MM.1S (cell line): ENCODE data around the gene PTPRN2.
A peak's percentile ranks its signal among the peaks of the same experiment; 100 is the strongest.

Experiments used
- DNase-seq: peaks from one replicate; pipeline ENCODE4 v3.0.0-alpha.2; 2015
- H2AFZ ChIP-seq: fragments of 300-600 bp; sonication (generic); 2 replicates; pipeline ENCODE4 v1.6.0; 2016; ENCODE audit warnings: antibody characterized with exemption, low read length
- H3F3A ChIP-seq: fragments of 300-600 bp; sonication (generic); 2 replicates; pipeline ENCODE4 v1.6.1; 2016; ENCODE audit warnings: mild to moderate bottlenecking, antibody characterized with exemption, low read length, moderate library complexity, mixed read lengths; ENCODE audit not compliant: insufficient read depth
- H3K27ac ChIP-seq: fragments of 300-600 bp; sonication (generic); 2 replicates; pipeline ENCODE4 v1.5.1; 2016; ENCODE audit warnings: mild to moderate bottlenecking, low read length
- H3K27me3 ChIP-seq: fragments of 300-600 bp; sonication (generic); replicated peaks from 2 replicates; pipeline ENCODE4 v1.6.0; 2016; ENCODE audit warnings: low read length; ENCODE audit not compliant: insufficient read depth
- H3K36me3 ChIP-seq: fragments of 300-600 bp; sonication (generic); replicated peaks from 2 replicates; pipeline ENCODE4 v1.6.1; 2016; ENCODE audit warnings: mild to moderate bottlenecking, low read length, mixed read lengths; ENCODE audit not compliant: insufficient read depth
- H3K4me1 ChIP-seq: fragments of 300-600 bp; sonication (generic); 2 replicates; pipeline ENCODE4 v1.6.1; 2016; ENCODE audit warnings: low read length, mixed read lengths
- H3K4me2 ChIP-seq: fragments of 300-600 bp; sonication (generic); 2 replicates; pipeline ENCODE4 v1.6.0; 2016; ENCODE audit warnings: low read depth, low read length
- H3K4me3 ChIP-seq: fragments of 300-600 bp; sonication (generic); 2 replicates; pipeline ENCODE4 v1.5.1; 2016; ENCODE audit warnings: low read length, mixed read lengths
- H3K79me2 ChIP-seq: fragments of 300-600 bp; sonication (generic); 2 replicates; pipeline ENCODE4 v1.6.1; 2016; ENCODE audit warnings: mixed run types, low read length, mixed read lengths
- H3K9ac ChIP-seq: fragments of 300-600 bp; sonication (generic); 2 replicates; pipeline ENCODE4 v1.6.1; 2016; ENCODE audit warnings: low read length, mixed read lengths
- H3K9me2 ChIP-seq: fragments of 300-600 bp; sonication (generic); replicated peaks from 2 replicates; pipeline ENCODE4 v1.6.1; 2016; ENCODE audit warnings: mild to moderate bottlenecking, low read length, mixed read lengths; ENCODE audit not compliant: insufficient read depth
- H3K9me3 ChIP-seq: fragments of 300-600 bp; sonication (generic); replicated peaks from 2 replicates; pipeline ENCODE4 v1.6.1; 2016; ENCODE audit warnings: mild to moderate bottlenecking, low read length, mixed read lengths; ENCODE audit not compliant: insufficient read depth
- H4K20me1 ChIP-seq: fragments of 300-600 bp; sonication (generic); 2 replicates; pipeline ENCODE4 v1.6.1; 2016; ENCODE audit warnings: mild to moderate bottlenecking, low read length, moderate library complexity, mixed read lengths; ENCODE audit not compliant: insufficient read depth
- EZH2 ChIP-seq: fragments of 300-600 bp; sonication (generic); optimal IDR thresholded peaks from 2 replicates; pipeline ENCODE3; 2017; ENCODE audit warnings: low read depth, mild to moderate bottlenecking, antibody characterized with exemption, low read length, mixed read lengths
- EZH2phosphoT487 ChIP-seq: fragments of 300-600 bp; sonication (generic); IDR thresholded peaks from 2 replicates; pipeline ENCODE4 v1.6.1; 2018; ENCODE audit warnings: antibody characterized with exemption, low read length
- TF ChIP-seq, protein P1 (sequence below): fragments of 300-600 bp; sonication (generic); IDR thresholded peaks from 2 replicates; pipeline ENCODE4 v1.5.1; 2016; ENCODE audit warnings: antibody characterized with exemption, low read length, mixed read lengths

PTPRN2 gene

DNA sequence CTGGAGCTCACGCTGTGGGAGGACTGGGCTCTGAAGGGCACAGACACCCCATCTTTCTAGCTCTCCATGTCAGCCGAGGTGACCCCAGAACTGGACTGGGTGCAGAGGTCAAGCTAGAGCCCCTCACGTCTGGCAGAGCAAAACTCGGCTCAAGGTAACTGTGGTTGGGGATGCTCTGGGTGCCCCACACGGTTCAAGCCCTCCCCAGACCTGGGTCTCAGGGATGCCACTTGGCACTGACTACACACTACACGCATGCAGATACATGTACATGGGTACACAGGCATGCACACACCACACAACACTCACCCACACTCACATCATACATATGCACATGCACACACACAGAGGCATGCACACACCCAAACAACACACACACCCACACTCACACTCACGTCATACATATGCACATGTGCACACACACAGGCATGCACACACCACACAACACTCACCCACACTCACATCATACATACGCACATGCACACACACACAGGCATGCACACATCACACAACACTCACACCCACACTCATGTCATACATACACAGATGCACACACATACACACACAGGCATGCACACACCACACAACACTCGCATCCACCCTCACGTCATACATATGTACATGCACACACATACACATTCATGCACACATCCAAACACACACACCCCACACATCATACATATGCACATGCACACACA, 1031.5 kb downstream of the PTPRN2 start:
- Histone ChIP-seq H3K27me3 (peaks cover 87% of the 10 kb centered on the region), H3K4me1 (no peaks in the 10 kb centered on the region), H3K9ac (no peak overlapping the region), H3K9me2 (no peaks in the 10 kb centered on the region), H3F3A (no peaks in the 10 kb centered on the region), H3K9me3 (no peaks in the 10 kb centered on the region), H4K20me1 (no peaks in the 10 kb centered on the region), H3K36me3 (no peaks in the 10 kb centered on the region), H3K27ac (no peak overlapping the region), H3K4me3 (no peak overlapping the region), H3K4me2 (no peak overlapping the region), H3K79me2 (no peaks in the 10 kb centered on the region), H2AFZ (no peak overlapping the region)
- no peak for TF ChIP-seq EZH2phosphoT487
- TF ChIP-seq, protein P1, sequence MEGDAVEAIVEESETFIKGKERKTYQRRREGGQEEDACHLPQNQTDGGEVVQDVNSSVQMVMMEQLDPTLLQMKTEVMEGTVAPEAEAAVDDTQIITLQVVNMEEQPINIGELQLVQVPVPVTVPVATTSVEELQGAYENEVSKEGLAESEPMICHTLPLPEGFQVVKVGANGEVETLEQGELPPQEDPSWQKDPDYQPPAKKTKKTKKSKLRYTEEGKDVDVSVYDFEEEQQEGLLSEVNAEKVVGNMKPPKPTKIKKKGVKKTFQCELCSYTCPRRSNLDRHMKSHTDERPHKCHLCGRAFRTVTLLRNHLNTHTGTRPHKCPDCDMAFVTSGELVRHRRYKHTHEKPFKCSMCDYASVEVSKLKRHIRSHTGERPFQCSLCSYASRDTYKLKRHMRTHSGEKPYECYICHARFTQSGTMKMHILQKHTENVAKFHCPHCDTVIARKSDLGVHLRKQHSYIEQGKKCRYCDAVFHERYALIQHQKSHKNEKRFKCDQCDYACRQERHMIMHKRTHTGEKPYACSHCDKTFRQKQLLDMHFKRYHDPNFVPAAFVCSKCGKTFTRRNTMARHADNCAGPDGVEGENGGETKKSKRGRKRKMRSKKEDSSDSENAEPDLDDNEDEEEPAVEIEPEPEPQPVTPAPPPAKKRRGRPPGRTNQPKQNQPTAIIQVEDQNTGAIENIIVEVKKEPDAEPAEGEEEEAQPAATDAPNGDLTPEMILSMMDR = no peak
- TF ChIP-seq EZH2 = no peak
- no peak for DNase-seq

DNA sequence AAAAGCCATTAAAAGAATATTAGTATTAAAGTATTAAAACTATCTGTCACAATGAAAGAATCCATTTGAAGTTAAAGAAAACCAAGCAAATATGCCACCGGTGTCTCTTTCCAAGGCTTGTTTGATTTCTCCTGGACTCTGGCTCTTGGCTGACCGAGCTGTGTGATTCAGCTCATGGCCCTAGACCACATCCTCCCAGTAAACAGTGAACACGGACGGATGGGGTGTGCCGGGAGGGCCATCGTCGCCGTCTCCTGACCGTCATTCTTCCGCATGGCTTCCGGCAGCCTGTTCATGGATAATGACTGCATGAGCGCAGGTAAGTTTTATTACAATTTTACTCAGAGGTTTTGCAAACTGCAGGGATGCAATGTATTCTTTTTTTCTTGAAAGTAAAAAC, 1032.3 kb downstream of the PTPRN2 start:
- H3K4me1 ChIP-seq = no peaks in the 10 kb centered on the region
- H3F3A ChIP-seq = no peaks in the 10 kb centered on the region
- H4K20me1 ChIP-seq = no peaks in the 10 kb centered on the region
- H3K4me2 ChIP-seq = no peak overlapping the region
- no peak overlapping the region for H3K27ac ChIP-seq
- H2AFZ ChIP-seq = no peak overlapping the region
- H3K36me3 ChIP-seq = no peaks in the 10 kb centered on the region
- H3K9me2 ChIP-seq = no peaks in the 10 kb centered on the region
- peaks cover 87% of the 10 kb centered on the region for H3K27me3 ChIP-seq
- H3K79me2 ChIP-seq = no peaks in the 10 kb centered on the region
- TF ChIP-seq, protein P1 = no peak
- no peak for TF ChIP-seq EZH2
- no peak for TF ChIP-seq EZH2phosphoT487
- H3K4me3 ChIP-seq = no peak overlapping the region
- H3K9me3 ChIP-seq = no peaks in the 10 kb centered on the region
- no peak overlapping the region for H3K9ac ChIP-seq
- no peak for DNase-seq

DNA sequence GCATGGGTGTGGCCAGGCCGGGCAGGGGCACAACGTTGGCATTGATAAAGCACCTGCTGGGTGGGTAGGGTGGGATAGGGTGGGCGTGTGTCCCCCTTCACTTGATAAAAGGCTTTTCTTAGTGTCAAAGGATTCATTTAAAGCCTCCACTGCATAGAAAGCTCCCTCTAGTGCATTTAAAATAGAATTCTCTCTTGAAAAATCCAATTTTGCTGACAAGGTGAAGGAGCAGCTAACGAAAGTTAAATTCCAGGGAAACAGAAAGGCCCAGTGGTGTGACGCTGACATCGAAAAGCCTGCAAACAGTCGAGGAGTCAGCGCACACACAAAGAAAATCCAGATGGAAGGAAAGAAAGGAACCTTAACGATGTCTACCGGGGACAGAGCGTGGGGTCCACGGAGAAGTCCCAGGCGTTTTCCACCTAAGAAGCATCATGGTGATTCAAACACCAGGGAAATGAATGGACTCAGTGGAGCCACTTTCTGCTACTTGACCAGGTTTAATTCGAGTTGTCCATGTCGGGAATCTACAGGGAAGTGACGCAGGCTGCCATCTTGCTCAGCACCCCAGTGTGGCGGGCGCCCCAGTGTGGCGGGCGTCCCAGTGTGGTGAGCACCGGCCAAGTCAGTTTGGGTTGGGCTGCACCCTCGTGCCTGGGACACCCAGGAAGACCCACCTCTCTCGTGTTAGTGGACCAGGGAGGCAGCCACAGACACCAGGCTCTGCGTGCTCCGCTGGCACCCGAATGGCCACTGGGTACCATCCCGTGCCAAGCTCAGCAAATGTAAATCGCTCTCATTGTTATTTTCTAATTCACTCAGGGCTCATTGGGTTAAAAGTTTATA, 1033.0 kb downstream of the PTPRN2 start:
- Histone ChIP-seq H3K4me1 (no peaks in the 10 kb centered on the region), H3K4me2 (no peak overlapping the region), H3K27ac (no peak overlapping the region)

More for the DNA sequence above, 1033.0 kb downstream of the PTPRN2 start:
- Histone ChIP-seq H3K36me3 (no peaks in the 10 kb centered on the region), H3K79me2 (no peaks in the 10 kb centered on the region), H2AFZ (no peak overlapping the region), H3K9ac (no peak overlapping the region), H3K9me3 (no peaks in the 10 kb centered on the region), H4K20me1 (no peaks in the 10 kb centered on the region), H3K4me3 (no peak overlapping the region), H3K9me2 (no peaks in the 10 kb centered on the region), H3K27me3 (peaks cover 87% of the 10 kb centered on the region), H3F3A (no peaks in the 10 kb centered on the region)
- TF ChIP-seq EZH2phosphoT487 (no peak), EZH2 (peak; percentile 33)
- DNase-seq = no peak
